IPS DF 4.7 (cell line): ENCODE data around the gene CAMKMT.

Experiments used
- DNase-seq: peaks from one replicate; pipeline ENCODE4 v3.0.0-alpha.2; 2013; ENCODE audit warnings: low spot score; ENCODE audit errors: extremely low read depth

CAMKMT gene

GRCh38 chr2:44361330-44362206 is at the start of gene CAMKMT, which contains the start of gene PREPL:
TSS of gene CAMKMT (plus strand) at chr2:44361947.
TSS of gene PREPL (minus strand) at chr2:44361494. CDS start at chr2:44346342, 15,152 bp downstream.
- DNase-seq: peak; percentile 91

DNA sequence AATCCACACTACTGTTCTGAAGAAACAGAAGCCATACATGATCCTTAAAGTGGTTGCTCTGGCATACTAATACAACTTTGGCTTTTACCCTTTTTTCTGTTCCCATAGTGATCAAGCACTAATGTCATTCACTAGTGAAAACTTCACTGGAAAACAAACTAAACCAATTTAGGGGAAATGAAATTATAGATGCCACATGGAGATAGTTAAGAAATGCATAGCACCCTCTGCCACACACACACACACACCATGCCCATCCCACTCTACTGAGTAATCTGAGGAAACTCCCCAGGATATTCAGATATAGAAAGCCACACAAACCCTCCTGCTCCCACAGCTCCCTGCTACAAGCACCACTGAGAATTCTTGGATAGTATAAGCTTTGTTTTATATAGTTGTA is 47.4 kb upstream of the CAMKMT start:
- no peak for DNase-seq

GRCh38 chr2:44315945-44316344 is 45.8 kb upstream of the CAMKMT start:
- no peak for DNase-seq

- DNase-seq: no peak
These were observed 40.9 kb upstream of the CAMKMT start for GRCh38 chr2:44320832-44321231.

GRCh38 chr2:44321360-44321759 is 40.4 kb upstream of the CAMKMT start:
- no peak for DNase-seq

- no peak for DNase-seq
These were observed 36.7 kb upstream of the CAMKMT start for GRCh38 chr2:44324971-44325426.

DNA sequence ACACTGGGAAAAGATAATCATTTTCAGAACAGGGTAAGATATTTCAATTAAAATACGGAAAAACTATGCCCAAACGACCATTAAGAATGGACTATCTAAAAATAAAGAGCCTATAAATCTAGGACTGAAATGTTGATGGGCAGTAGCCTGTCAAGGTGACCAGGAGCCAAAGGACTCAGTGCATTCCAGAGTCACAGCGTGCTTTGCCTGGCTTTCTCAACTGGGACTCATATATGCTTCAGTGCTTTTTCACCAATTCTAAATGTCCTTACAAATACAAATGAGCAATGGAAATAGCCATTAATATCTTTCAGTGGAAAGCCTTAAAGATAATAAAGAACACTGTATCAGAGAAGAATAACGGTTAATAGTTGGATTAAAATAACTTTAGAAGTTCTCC is 35.9 kb upstream of the CAMKMT start:
- DNase-seq: no peak

GRCh38 chr2:44326548-44327264 is 35.0 kb upstream of the CAMKMT start:
- no peak for DNase-seq

GRCh38 chr2:44328750-44329149 is 33.0 kb upstream of the CAMKMT start:
- no peak for DNase-seq

- no peak for DNase-seq
These were observed 32.4 kb upstream of the CAMKMT start for GRCh38 chr2:44329343-44329742.

- DNase-seq: no peak
These were observed 30.9 kb upstream of the CAMKMT start for GRCh38 chr2:44330801-44331200.

- DNase-seq: no peak
These were observed 27.8 kb upstream of the CAMKMT start for GRCh38 chr2:44333994-44334393.

GRCh38 chr2:44335806-44336538 is 25.8 kb upstream of the CAMKMT start:
- DNase-seq: no peak

DNA sequence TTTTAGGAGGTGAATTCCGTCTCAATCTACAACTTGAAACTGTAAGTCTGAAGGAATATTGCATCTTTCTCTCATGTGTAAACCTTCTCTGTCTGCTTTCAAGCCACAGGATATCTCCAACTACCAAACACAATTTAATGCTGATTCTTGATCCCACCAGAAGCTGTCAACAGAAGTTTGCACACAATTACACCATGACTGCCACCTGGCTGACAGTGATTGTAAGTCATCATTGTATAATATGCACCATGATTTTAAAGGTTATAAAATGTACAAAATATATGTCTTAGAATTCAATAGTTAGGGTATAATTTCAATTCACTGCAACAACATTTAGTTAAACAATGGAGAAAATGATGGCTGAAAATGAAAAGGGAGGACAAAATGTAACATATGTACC is 18.9 kb upstream of the CAMKMT start:
- no peak for DNase-seq

DNA sequence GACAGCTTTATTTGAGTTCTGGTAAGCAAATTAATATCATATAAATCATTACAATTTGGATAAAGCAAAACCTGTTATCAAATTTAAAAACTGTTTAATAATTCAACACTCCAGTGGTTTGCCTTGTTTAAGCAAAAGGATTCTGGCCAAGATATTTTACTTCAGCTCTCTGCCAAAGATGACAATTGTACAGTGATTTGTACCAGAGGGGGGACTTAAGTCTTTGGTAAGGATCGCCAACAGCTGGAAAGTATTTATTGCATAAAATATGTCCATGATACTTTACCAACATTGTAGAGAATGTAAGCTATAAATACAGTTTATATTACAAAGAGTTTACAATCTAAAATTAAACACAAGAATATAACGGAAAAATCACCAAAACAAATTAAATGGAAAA is 14.2 kb upstream of the CAMKMT start:
- DNase-seq: no peak

- DNase-seq: no peak
These were observed 13.3 kb upstream of the CAMKMT start for GRCh38 chr2:44348400-44348799.

DNA sequence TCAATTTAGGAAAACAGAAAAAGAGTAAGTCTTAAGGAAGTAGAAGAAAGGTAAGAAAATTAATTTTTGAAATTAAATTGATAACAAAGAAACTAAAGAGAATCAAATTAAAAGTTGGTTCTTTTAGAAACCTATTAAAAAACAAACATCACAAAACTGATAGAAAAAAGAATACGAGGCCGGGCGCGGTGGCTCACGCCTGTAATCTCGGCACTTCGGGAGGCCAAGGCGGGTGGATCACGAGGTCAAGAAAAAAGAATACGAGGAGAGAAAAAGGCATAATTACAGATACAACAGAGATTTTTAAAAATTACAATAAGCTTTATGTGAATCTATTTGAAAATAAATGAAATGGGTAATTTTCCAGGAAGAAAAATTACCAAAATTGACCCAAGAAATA is 12.2 kb upstream of the CAMKMT start:
- no peak for DNase-seq

- DNase-seq: no peak
These were observed 10.7 kb upstream of the CAMKMT start for GRCh38 chr2:44351088-44351487.

DNA sequence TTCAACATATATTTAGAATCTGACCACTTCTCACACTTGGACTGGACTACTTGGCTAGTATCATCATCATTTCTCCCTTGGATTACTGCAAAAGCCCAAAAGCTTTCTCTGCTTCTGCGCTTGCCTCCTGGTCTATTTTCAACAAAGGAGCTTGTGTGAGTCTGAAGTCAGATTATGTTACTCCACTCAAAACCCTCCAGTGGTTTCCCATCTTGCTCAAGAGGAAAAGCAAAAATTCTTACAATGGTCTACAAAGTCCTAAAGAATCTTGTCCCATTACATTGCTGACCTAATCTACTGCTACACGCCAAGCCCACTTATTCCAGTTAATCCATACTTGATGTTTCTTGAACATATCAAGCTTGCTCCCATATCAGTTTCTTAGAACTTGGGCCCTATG is 10.1 kb upstream of the CAMKMT start:
- DNase-seq: no peak

DNA sequence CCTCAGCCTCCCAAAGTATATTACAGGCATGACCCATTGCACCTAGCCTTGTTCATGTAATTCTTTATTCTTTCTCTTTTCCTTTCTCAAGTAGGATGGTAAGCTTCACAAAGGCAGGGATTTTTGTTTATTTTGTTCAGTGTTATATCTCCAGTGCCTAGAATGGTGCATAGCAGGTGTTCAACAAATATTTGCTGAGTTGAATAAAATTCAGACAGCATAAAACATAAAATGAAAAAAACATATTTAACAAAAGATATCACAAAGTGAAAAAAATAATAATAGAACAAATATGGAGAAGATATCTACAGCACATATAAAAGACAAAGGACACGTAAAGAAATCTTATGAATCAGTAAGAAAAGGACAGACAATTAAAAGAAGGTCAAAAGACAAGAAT is 9.2 kb upstream of the CAMKMT start:
- DNase-seq: no peak

GRCh38 chr2:44354761-44355160 is 7.0 kb upstream of the CAMKMT start:
- DNase-seq: no peak

DNA sequence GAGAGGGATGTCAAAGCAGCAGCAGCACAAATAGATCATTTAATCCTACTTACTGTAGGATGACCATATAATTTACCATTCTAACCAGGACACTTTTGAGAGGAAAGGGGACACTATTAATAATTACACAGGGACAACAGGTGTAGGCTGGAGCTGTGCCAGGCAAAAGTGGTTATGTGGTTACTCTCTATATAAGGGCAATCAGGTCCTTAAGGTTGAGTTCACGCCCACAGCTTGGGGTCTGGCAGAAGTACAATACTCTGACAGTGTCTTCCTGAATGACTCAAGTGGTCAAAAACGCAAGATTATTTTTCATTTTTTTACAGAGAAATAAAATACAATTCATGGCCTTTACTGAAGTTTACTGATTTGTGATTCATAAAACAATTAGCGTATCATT is 3.2 kb upstream of the CAMKMT start:
- no peak for DNase-seq
